Peyer's patch (tissue), 4 donors: ENCODE measurements around the gene SMAD1.

ENCODE experiments used
- CTCF ChIP-seq, 6 experiments: fragments of 450-650 bp in 4 of 6; fragments of 200-600 bp in 2 of 6; sonication (generic) in 1 of 6; IDR thresholded peaks; one replicate each; pipeline ENCODE4 v1.5.1; 2017 to 2019; ENCODE audit warnings: antibody characterized with exemption in 6 of 6, mild to moderate bottlenecking in 3 of 6, moderate library complexity in 1 of 6
- POLR2A ChIP-seq, 2 donors: fragments of 450-650 bp; IDR thresholded peaks; one replicate each; pipeline ENCODE4 v1.5.1; 2017; ENCODE audit warnings: antibody characterized with exemption in 2 of 2, mild to moderate bottlenecking in 2 of 2, moderate library complexity in 2 of 2

- no peak for TF ChIP-seq CTCF (IDR thresholded peaks at IDR 0.05)
- no peak for TF ChIP-seq POLR2A (IDR thresholded peaks at IDR 0.05)
These were observed 48.5 kb downstream of the SMAD1 start for GRCh38 chr4:145530189-145530588.
